GM21576 (cell line): ENCODE data around the gene ERI3.

Experiments used
- ATAC-seq: cut with Tn5 transposase; IDR thresholded peaks from one replicate; pipeline ENCODE4 v1.9.1; 2021; ENCODE audit warnings: mild to moderate bottlenecking, moderate library complexity; ENCODE audit not compliant: unreplicated experiment

The ERI3 gene

GRCh38 chr1:44318097-44319088 is 36.7 kb downstream of the ERI3 start:
- ATAC-seq, result no peak

DNA sequence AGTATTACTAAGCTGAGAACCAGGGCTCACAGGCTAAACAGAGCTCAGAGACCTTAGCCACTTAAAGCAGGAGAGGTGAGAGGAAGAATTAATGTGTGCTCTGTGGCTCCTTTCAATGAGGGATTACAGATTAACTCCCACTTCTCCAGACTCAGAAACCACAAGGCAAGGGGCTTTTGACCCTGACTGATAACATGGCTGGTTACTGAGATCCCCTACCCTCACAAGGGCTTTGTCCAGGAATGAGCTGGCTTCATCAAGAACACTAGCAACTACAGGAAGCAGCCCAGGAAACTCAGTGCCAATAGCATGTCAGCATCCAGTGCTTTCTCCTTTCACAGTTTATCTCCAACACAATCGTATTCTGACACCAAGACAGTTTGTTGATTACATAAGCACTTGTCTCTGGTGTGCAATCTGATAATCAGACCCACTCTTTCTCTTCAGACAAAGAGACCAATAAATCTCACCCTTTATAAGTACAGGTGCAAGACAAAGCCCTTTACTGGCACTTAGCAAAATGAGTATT is 38.8 kb downstream of the ERI3 start:
- ATAC-seq, result no peak

DNA sequence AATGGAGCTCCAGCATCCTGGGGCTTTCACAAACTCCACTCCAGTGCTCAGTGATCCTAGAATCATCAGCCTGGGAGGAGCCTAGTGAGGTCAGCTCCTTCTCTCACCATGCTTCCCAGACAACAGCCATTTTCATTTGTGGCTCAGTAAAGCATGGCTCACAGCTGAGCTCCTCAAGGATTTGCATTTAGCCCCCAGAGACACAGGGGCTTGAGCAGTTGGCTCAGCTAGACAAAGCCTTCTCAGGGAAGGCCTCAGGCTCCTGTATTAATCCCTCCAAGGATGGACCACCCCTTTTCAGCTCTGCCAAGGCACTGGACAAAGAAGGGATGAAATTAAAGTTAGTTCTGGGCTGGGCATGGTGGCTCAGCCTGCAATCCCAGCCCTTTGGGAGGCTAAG is 39.5 kb downstream of the ERI3 start:
- no peak for ATAC-seq

GRCh38 chr1:44314452-44314851 is 40.6 kb downstream of the ERI3 start:
- no peak for ATAC-seq

- ATAC-seq, result no peak
These were observed 41.7 kb downstream of the ERI3 start for GRCh38 chr1:44313265-44313918.

DNA sequence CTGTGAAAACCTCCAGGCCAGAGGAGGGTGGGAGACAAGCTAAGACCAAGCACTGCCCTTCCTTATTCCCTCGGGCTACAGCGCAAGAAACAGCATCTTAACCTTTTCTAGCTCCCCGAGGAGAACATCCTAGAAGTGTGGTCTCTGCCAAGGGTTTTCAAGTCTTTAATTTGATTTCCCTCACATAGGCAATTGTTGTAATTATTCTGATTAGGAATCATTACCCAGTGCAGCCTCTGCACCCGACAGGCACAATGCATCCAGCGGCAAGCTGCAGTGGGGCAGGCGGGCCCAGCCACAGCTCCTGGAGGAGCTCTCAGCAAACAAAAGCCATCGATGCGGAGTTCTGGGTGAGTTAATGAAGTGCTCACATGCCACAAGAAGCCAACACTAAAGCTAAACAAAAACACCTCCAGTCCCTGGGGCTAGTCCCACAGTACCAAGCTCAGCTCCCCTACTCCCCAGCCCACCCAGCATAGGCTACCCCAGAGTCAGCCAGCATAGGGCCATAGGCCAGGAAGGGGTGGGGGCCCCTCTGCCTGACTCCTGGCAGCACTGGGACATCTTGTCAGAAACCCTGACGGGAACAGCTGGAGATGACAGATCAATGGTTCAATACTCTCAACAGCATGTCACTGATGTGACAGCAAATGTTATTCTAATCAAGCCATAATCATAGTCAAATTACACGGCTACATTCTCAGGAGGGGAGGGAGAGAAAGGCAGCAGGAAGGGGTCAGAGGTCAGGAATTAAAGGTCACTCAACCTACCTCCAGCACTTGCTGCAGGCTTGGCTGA is 42.5 kb downstream of the ERI3 start:
- ATAC-seq, result no peak

GRCh38 chr1:44310006-44310405 is 45.1 kb downstream of the ERI3 start:
- ATAC-seq, result no peak

DNA sequence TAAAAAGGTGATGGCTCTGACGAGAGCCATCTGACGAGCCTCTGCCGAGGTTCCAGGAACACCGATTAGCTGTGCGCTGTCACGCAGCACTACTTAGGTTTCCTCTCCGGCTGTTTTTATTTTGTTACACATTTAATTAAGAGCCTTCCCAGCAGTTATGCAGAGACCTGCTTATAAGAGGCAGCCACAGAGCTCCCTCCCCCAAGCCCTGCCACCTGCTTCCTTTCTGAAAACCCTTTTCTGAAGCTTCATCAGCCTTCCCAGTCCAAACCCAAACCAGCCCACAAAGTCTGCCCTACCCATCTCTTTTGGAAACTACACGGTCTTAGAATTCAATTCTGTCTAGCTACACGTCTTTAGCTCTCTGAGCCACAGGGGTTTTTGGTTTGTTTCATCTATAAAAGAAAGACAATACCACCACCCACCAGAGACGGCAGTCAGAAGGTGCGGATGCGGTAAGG is 49.1 kb downstream of the ERI3 start:
- no peak for ATAC-seq

DNA sequence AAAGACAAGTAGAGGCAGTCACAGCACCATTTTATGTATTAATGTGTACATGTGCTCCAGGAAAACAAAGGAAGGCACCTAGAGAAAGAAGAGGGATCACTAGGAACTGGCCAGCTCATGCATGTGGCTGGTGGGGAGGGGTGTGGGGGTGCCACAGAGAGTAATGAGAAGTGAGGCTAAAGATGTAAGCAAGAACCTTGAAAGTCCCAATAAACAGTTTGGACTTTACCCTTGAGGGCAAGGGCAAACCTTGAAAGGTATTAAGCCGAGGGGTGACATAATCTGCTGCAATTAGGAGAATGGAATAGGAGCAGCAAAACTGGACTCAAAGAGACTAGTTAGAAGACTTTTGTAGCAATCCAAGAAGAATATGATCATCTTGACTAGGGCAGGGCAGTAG is 51.5 kb downstream of the ERI3 start:
- no peak for ATAC-seq

DNA sequence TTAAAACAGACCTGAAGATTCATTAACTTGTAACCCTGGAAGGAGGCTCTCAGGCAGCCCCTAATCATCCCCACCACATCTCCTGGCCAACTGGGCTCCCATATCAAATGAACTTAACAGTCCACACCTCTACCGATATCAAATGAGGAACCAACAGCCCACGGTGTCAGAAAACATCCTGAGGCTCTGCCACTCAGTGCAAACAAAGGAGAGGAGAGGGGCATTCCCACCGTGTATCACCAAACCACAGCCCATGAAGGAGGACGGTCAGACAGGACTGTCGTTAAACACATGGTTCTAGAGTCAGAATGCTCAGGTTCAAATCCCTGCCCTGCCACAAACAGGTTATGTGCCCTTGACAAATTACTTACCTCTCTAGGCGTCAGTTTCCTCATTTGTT is 52.5 kb downstream of the ERI3 start:
- ATAC-seq, result no peak

DNA sequence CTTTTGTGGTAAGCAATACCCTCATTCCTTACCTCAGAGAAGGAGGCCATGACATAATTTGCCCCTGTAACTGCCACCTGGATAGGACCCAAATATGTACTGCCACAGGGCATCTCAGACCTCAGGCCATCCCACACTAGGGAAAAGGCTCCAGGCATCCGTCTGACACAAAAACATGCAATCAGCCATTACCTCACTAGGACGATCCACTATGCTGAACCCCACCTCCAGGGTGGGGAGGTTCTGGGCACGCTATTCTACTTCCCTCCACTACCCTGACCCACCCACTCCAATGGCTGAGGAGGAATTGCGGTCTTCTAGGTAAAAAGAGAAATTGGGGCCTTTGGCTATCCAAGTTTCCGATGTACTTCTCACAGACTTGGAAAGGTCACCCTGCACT is 53.6 kb downstream of the ERI3 start:
- ATAC-seq, result no peak

DNA sequence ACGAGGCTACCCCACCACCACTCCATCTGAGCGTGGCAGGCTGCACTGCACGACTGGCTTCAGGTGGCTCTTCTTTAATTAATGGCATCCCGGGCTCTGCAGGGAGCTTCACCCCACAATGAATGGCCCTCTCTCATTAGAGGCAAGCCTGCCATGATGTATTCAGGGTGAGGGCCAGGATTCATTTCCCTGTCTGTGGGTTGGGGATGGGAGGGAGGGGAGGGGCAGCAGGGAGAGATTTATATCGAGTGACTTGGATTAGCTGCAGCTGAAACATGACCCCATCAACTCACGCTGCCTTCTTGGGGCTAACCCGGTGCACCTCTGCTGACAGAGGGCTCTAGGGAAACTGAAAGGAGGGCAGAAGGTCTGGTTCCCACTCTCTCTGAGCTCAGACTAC is 54.2 kb downstream of the ERI3 start:
- ATAC-seq, result no peak

- no peak for ATAC-seq
These were observed 57.2 kb downstream of the ERI3 start for GRCh38 chr1:44297695-44298400.

DNA sequence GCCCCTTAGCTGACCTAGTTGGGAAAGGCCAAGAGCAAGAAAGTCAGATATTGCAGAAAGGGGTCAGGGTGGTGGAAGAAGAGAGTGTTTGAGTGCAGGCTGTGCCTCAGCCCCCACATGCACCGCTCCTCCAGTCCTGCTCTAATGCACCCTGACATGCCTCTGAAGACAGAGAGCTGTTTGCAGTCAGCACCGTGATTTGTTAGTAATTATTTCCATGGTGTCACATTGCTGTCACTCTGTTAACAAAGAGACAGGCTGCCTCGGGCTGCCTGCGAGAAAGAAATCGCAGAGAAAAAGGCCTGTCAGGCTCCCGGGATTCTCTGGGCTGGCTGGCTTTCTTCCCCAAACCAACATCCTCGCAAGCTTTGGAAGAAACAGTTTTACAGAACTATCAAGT is 58.3 kb downstream of the ERI3 start:
- ATAC-seq, result no peak

GRCh38 chr1:44296086-44296485 is 59.0 kb downstream of the ERI3 start:
- no peak for ATAC-seq

DNA sequence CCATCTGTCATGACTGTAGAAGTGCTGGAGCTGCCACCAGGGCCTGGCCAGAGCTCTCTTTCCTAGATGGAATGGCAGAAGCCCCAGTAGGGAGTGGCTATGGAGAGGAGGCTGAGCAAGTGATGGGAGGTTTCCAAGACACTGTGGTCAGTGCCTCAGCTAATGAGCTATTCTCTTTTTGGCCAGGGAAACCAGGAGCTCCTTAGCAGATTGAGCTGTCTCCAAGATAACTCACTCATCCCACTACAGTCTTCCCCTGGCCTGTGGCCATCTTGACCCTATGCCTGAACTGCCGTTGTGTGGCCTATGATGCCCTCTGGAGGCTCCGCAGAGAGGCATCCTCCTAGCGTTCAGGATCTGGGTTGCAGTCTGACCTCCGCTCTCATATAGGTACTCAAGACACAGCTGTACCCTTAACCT is 60.5 kb downstream of the ERI3 start:
- no peak for ATAC-seq

DNA sequence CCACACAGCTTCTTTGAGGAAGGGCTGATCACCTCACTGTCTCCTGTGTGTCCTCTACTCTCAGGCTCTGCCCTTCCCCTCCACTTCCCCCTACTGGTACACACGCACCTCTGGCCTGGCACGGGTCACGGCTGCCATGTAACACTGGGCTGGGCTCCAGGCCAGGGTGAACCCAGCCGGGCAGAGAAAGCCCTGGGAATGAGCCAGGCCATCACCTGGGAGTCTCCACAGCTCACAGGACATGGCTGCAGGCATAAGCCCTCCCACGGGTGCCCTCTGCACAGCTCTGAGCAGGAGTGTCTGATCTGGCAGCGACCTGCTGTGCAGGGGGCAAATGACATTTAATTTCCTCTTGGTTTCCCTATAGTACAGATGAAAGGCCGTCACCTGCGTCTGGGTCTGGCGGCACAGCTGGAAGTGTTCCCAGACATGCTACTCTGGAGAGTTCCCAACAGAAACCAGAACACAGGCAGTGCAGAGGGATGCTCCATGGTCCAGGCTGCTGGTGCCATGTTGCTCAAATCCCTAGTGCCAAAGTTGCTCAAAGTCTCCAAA is 61.2 kb downstream of the ERI3 start:
- no peak for ATAC-seq

DNA sequence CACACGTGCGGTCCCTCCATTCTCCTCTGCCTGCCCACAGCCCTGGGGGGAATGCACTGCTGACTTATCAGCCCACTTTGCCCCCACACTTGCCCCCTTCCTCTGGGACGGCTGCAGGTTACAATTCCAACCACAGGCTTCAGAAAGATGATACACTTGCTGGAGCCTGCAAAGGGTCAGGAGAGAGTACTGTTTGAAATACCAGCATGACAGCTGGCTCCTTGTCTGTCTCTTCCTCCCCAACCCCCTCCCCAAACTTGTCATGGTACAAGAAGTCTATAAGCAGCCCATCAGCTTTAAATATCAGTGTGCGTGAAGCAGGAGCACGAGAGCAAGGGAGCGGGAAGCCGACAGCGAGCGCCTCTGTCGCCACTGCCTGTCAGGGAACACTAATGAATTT is 62.4 kb downstream of the ERI3 start:
- no peak for ATAC-seq

DNA sequence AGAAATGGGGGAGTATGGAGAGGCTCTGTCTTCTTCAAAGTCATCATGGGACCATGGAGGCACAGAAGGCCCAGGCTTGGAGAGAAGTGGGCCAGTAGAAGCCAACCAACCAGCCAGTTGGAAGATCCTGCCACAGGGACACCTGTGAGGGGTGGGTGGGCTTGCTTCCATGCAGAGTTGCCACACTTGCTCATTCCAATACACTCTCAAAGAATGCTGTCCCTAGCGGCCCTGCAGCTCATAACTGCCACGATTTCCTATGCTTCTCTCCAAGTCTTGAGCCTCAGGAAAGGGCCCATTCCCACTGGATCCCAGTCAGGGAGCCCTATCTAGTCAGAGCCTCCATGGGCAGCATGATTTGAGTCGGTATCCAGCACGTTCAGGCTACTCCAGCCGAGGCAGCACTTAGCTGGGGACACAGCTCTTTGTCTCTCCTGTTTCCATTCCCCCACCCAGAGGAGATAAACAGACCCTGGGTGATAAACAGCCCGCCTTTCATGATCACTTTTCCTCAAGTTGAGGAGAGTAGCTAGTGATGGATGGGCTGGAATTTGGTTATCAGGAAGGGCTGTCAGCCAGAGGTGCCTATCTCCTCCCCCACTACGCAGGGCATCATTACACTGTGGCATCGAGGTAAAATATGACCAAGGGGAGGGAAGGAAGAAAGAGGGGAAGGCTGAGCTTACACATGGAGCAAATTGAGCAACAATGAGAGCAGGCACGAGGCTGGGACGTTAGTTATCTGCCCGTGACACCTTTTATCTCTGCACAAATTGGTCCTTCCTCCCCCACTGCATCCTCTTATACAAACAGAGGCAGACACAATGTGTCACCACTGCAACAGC is 64.6 kb downstream of the ERI3 start:
- no peak for ATAC-seq
